ENCODE measurements around the gene ZNF827. TPM values are rescaled to one million over a fixed set of nuclear protein-coding genes. Genes with fewer than 3 reads are reported as not detected.
A peak's percentile ranks its signal among the peaks of the same experiment; 100 is the strongest.

ZNF827 gene
- total RNA-seq, 1 experiment from 2014 or later: 19.1 TPM

- peak overlapping the region; percentile 92 for H3K27ac ChIP-seq (ENCODE audit: low read depth, low read length)
These were observed 773 bp upstream of the ZNF827 start for GRCh38 chr4:145939441-145939750.

More at GRCh38 chr4:145939441-145939750, 773 bp upstream of the ZNF827 start:
- H3K9me3 ChIP-seq (ENCODE audit: control insufficient read depth in 1 of 2, insufficient read depth in 1 of 2, low read depth in 1 of 2, low read length in 2 of 2): no peaks in the 10 kb centered on the region
- ChIA-PET CTCF (no interaction called here), POLR2A (interaction anchor here (1.4 kb wide), 1 partner anchor 131 kb away, joined by 4 read pairs; no protein-coding TSS in a partner anchor), RAD21 (ENCODE audit: low non-redundant PET in 1 of 2, low total read pairs in 2 of 2, uncharacterized antibody in 2 of 2, unreplicated experiment in 2 of 2) (no interaction called here)
- H3K79me2 ChIP-seq (ENCODE audit: insufficient read depth, low read length): peaks cover 29% of the 10 kb centered on the region
- TF ChIP-seq ATF3 (IDR thresholded peaks at IDR 0.05): no peak
- TF ChIP-seq POLR2A (IDR thresholded peaks at IDR 0.05; ENCODE audit: borderline replicate concordance, extremely low read depth, insufficient read depth, insufficient read length): no peak
- no peak for TF ChIP-seq SP1 (IDR thresholded peaks at IDR 0.05; ENCODE audit: low read depth)
- no peak for TF ChIP-seq REST (IDR thresholded peaks at IDR 0.05; ENCODE audit: low read depth)
- no peak for TF ChIP-seq EZH2phosphoT487 (IDR thresholded peaks at IDR 0.05; ENCODE audit: borderline replicate concordance)
- no peak for TF ChIP-seq EZH2 (IDR thresholded peaks at IDR 0.05)
- no peak for TF ChIP-seq POLR2AphosphoS5 (IDR thresholded peaks at IDR 0.05; ENCODE audit: low read depth, low read length)
- no peak for TF ChIP-seq RAD21 (IDR thresholded peaks at IDR 0.05; ENCODE audit: low read depth)
- no peak for TF ChIP-seq YY1 (IDR thresholded peaks at IDR 0.05; ENCODE audit: extremely low read depth, insufficient replicate concordance, low read depth, low read length)
- TF ChIP-seq EGR1 (IDR thresholded peaks at IDR 0.05; ENCODE audit: low read depth): no peak
- TF ChIP-seq SIN3A (IDR thresholded peaks at IDR 0.05; ENCODE audit: low read depth): no peak
- no peak for TF ChIP-seq JUND (IDR thresholded peaks at IDR 0.05)
- TF ChIP-seq ZFX (IDR thresholded peaks at IDR 0.05): no peak
- TF ChIP-seq FOSL1 (IDR thresholded peaks at IDR 0.05; ENCODE audit: low read depth): no peak
- TF ChIP-seq ZBTB33 (IDR thresholded peaks at IDR 0.05; ENCODE audit: extremely low read depth, insufficient replicate concordance, low read length): no peak
- no peak for TF ChIP-seq ELF1 (IDR thresholded peaks at IDR 0.05; ENCODE audit: borderline replicate concordance, low read depth)
- no peak for TF ChIP-seq CTCF (IDR thresholded peaks at IDR 0.05 in 2 of 3, conservative IDR thresholded peaks at IDR 0.05 in 1 of 3; ENCODE audit: borderline replicate concordance in 1 of 3, insufficient read depth in 1 of 3, low read depth in 2 of 3, low read length in 2 of 3)
- no peaks in the 10 kb centered on the region for H4K20me1 ChIP-seq (ENCODE audit: insufficient read depth)
- ATAC-seq (peak; percentile 15; the same call in 1 of the 2 replicates), DNase-seq (ENCODE audit: low read depth, low spot score) (no peak)
- no peaks in the 10 kb centered on the region for H3K36me3 ChIP-seq (ENCODE audit: control insufficient read depth in 1 of 2, insufficient read depth in 2 of 2, low read length in 2 of 2)
- intact Hi-C loops (cut with micrococcal nuclease): loop anchor here (2.0 to 5.0 kb wide), 3 partner anchors 127 to 322 kb away; partner anchors contain the start of gene MMAA
- H3K27me3 ChIP-seq (ENCODE audit: insufficient read depth, low read length): no peaks in the 10 kb centered on the region
- H3K4me3 ChIP-seq (replicated peaks in 1 of 2; ENCODE audit: low read depth in 1 of 2, low read length in 2 of 2): peak overlapping the region; percentile 75 to 87
- peak overlapping the region; percentile 79 for H3K9ac ChIP-seq (ENCODE audit: low read length)
- peak overlapping the region; percentile 84 for H3K4me2 ChIP-seq (ENCODE audit: low read length)
- no TSS peak for BruUV-seq (replicated peaks)
- peak overlapping the region; percentile 15 for H2AFZ ChIP-seq (ENCODE audit: low read depth, low read length, poor library complexity, severe bottlenecking)
- no peaks in the 10 kb centered on the region for H3K9me2 ChIP-seq (ENCODE audit: insufficient read depth)
- H3K4me1 ChIP-seq (ENCODE audit: control insufficient read depth in 1 of 2, insufficient read depth in 2 of 2, low read length in 2 of 2): peaks cover 21 to 43% of the 10 kb centered on the region in 2 experiments

Measured in HCT116 (cell line).